KOPT-K1 (cell line): ENCODE data around the gene SNCG.
"Not testable (repeated sequence)": the region's sequence is repeated elsewhere in the genome, so short reads cannot be mapped to it uniquely, and the experiment has no call there.

Source experiments
- H3K27ac ChIP-seq: fragments of 200-600 bp; sonication (generic); 2 replicates; pipeline ENCODE4 v1.5.1; 2016; ENCODE audit warnings: antibody characterized with exemption, mild to moderate bottlenecking, low read depth, low read length; ENCODE audit not compliant: poor library complexity, severe bottlenecking
- H3K36me3 ChIP-seq: fragments of 200-600 bp; sonication (generic); 2 replicates; pipeline ENCODE4 v1.5.1; 2017; ENCODE audit warnings: antibody characterized with exemption, mild to moderate bottlenecking, low read length, moderate library complexity; ENCODE audit not compliant: insufficient read depth
- H3K9me3 ChIP-seq: fragments of 200-600 bp; sonication (generic); 2 replicates; pipeline ENCODE4 v1.5.1; 2017; ENCODE audit warnings: antibody characterized with exemption, low read length, mild to moderate bottlenecking; ENCODE audit not compliant: insufficient read depth, poor library complexity, severe bottlenecking

The SNCG gene

GRCh38 chr10:86941991-86942421, 16.4 kb upstream of the SNCG start:
- H3K27ac ChIP-seq = no peak overlapping the region
- no peaks in the 10 kb centered on the region for H3K36me3 ChIP-seq
- H3K9me3 ChIP-seq = no peaks in the 10 kb centered on the region

GRCh38 chr10:86942441-86943315, 15.7 kb upstream of the SNCG start:
- Histone ChIP-seq H3K36me3 (no peaks in the 10 kb centered on the region), H3K27ac (no peak overlapping the region), H3K9me3 (no peaks in the 10 kb centered on the region)

GRCh38 chr10:86943316-86944030, 14.9 kb upstream of the SNCG start:
- Histone ChIP-seq H3K27ac (no peak overlapping the region), H3K36me3 (no peaks in the 10 kb centered on the region), H3K9me3 (no peaks in the 10 kb centered on the region)

- H3K27ac ChIP-seq = peak overlapping the region; percentile 24
- no peaks in the 10 kb centered on the region for H3K36me3 ChIP-seq
- no peaks in the 10 kb centered on the region for H3K9me3 ChIP-seq
These were observed 14.4 kb upstream of the SNCG start for GRCh38 chr10:86944031-86944419.

DNA sequence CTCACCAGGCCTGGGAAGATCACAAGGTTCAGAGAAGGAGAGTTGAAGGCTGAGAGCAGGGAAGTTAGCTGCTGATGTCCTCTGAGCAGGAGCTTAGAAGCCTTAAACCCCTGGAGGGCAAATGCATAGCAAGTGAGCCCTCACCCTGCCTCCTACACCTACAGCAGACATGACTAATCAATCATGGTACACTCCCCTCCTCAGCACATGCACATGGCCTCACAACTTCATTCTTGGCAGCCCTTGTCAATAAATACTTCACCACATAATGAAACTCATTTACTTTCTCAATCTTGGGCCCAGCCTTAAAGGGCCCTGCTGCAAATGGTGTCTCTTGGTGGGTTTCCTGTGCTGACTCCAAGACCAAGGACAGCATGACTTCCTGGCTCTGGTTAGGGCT, 13.9 kb upstream of the SNCG start:
- Histone ChIP-seq H3K27ac (peak overlapping the region; percentile 24), H3K9me3 (no peaks in the 10 kb centered on the region), H3K36me3 (no peaks in the 10 kb centered on the region)

DNA sequence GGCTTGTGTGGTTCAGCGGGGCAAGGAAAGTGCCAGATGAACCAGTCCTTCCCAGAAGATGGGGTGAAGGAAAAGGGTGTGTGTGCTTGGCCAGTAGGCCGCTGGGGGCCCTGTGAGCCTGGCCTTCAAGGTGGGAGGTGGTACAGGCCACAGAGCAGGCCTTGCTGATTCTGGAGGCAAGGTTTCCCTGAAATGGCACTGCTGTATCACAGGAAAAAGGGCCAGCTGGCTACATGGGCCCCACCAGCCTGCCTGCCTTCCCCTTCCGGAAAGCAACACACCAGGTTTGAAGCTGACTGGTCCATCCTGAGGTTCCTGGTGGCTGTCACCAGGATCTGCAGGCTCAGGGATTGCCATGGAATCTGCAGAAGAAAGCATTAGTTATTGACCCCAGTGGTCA, 13.5 kb upstream of the SNCG start:
- Histone ChIP-seq H3K9me3 (no peaks in the 10 kb centered on the region), H3K36me3 (no peaks in the 10 kb centered on the region)

DNA sequence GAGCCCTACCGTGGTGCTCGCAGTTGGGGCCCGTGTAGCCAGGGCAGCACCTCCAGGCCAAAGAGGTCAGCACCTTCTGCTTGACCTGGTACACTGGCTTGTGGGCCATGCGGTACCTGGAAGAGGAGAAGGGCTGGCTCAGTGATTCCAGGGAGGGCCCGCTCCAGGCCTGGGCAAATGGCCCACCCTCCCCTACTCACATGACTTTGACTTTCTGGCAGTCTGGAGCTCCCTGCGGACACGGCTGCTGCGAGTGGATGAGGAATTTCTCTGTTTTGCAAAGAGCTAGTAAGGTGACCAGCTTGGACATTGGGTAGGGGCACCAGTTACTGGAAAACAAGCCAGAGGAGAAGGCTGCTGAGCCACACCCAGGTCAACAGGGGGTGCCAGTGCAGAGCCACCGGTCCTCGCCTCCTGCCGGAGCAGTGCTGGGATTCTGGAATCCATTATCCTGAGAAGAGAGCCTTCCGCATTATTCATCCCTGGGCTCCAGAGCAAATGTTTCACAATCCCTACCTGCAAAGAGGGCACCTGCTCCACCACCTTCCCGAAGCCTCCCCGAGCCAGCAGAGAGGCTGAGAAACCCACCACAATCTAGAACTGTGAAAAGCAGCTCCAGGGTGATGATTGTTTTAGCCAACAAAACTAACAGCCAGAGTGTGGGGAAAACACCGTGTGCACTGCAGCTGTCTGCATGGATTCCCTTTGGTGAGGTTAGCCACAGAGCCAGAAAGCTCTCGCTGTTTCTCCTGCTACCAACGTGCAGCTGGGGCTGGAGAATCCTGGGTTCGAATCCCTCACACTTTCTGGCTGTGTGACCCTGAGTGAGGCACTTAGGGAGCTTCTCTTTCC, 12.8 kb upstream of the SNCG start:
- Histone ChIP-seq H3K36me3 (no peaks in the 10 kb centered on the region), H3K27ac (peak overlapping the region; percentile 24), H3K9me3 (no peaks in the 10 kb centered on the region)

More for the DNA sequence above, 13.5 kb upstream of the SNCG start:
- peak overlapping the region; percentile 24 for H3K27ac ChIP-seq

DNA sequence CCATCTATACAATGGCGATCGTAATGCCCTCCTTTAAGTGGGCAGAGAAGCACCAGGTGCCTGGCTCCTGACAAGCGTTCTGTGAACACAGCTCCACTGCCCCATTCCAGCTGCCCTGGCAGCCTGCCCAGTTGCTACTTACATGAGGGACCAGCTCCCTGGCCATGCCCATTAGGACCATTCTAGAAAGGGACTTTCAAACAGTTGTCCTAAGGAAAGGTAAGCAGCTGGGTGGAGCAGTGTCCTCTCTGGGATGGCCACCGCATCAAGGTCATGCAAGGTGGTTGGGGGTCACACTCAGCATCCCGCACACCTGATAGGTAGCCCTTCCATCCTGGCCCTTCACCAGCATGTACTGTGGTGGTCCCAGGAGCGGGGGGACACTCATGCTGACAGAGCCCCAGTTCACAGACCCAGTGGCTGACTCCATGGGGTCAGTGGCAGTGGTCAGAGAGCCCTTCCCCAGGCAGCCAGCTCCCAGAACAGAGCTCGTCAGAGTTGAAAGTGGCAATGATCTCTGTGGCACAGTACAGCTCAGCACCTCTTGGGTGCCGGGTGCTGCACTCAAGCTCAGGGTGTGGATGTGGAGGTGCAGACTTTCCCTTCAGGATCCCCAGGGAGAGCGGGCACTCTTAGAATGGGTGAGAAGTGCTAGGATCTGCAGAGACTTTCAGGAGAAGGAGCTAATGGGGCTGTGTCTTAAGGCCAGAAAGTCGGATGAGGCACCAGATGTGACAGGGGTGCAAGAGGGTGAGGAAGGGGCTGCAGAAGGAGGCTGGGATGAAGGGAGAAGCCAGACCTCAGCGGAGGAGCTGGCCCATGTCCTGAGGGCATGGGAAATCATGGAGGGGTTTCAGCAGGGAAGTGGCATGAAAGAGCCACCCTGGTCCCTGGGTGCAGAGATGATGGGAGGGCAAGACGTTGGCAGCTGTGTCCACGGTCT, 11.9 kb upstream of the SNCG start:
- H3K9me3 ChIP-seq = no peaks in the 10 kb centered on the region
- H3K36me3 ChIP-seq = no peaks in the 10 kb centered on the region
- no peak overlapping the region for H3K27ac ChIP-seq

GRCh38 chr10:86947806-86948205, 10.6 kb upstream of the SNCG start:
- peaks cover 12% of the 10 kb centered on the region for H3K9me3 ChIP-seq
- not testable (repeated sequence) for H3K36me3 ChIP-seq, H3K27ac ChIP-seq

DNA sequence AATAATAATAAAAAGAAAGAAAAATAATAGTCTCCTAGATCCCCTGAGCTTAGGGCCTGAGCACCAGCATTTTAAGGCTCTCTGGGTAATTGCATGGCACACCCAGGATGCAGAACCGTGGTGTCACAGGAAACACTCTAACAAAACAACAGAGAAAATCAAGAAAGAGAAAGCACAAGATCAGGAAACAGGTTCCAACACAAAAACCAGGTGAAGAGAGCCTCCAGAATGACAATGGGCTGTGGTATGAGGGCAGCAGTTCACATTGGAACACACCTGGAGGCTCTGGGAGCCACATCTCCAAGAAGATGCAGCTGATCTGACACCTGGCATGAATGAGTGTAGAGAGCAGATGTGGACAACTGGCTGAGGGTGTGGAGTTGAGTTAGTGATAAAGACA, 8.1 kb upstream of the SNCG start:
- peaks cover 14% of the 10 kb centered on the region for H3K9me3 ChIP-seq
- no peak overlapping the region for H3K27ac ChIP-seq
- H3K36me3 ChIP-seq = no peaks in the 10 kb centered on the region

DNA sequence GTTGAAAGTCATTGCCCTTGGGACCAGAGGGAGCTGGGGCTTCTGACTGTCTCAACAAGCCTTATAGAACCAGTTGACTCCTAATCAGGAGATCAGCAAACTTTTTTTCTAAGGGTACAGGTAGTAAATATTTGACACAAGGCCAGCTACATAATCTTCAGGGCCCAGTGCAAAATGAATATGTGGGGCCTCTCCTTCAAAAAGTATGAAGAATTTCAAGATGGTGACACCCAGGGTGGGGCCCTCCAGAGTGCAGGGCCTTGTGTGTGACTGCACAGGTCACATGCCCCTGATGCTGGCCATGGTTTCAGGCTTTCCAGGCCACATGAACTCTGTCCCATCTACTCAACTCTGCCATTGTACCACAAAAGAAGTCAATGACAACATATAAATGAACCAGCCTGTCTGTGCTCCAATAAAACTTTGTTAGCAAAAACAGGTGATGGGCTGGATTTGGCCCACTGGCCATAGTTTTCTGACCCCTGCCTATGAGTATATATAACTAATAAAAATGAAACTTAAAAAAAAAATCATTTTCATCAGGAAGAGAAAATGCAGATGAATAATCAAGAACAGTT, 7.1 kb upstream of the SNCG start:
- no peaks in the 10 kb centered on the region for H3K36me3 ChIP-seq
- no peak overlapping the region for H3K27ac ChIP-seq
- peaks cover 14% of the 10 kb centered on the region for H3K9me3 ChIP-seq

DNA sequence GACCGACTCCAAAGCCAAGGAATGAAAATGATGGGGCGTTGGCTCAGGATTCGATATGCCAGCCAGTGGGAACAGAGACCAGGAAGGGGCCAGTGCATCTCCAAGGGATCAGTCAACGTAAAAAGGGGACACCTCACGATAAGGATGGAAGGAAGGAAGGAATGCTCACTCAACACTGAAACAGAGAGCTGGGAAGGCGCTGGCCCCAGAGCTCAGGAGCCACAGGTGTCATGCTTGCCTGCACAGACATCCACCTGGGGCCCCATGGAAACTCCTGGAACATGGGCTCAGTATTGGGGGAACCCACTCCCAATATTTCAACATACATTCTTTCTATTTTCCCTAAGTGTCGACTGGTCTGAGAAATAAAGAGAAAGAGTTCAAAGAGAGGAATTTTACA, 6.3 kb upstream of the SNCG start:
- H3K27ac ChIP-seq = no peak overlapping the region
- peaks cover 14% of the 10 kb centered on the region for H3K9me3 ChIP-seq
- H3K36me3 ChIP-seq = no peaks in the 10 kb centered on the region

DNA sequence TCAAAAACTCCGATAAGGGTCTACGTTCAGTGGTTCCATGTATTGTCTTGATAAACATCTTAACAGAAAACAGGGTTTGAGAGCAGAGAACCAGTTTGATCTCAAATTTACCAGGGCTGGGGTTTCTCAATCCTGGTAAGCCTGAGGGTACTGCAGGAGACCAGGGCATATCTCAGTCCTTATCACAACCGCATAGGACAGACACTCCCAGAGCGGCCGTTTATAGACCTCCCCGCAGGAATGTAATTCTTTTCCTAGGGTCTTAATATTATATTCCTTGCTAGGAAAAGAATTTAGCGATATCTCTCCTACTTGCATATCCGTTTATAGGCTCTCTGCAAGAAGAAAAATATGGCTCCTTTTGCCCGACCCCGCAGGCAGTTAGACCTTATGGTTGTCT, 5.7 kb upstream of the SNCG start:
- not testable (repeated sequence) for H3K36me3 ChIP-seq, H3K27ac ChIP-seq
- H3K9me3 ChIP-seq = peaks cover 14% of the 10 kb centered on the region
